ENCODE data around the gene GPRC5B. TPM values are rescaled to one million over a fixed set of nuclear protein-coding genes. Genes with fewer than 3 reads are reported as not detected.

The GPRC5B gene
- total RNA-seq, 2 experiments from 2014 or later: not detected

- ChIA-PET CTCF (no interaction called here), POLR2A (no interaction called here)
- Mint-ChIP-seq H3K27me3 (no peaks in the 10 kb centered on the region), H3K27ac (no peak overlapping the region), H3K9me3 (no peaks in the 10 kb centered on the region), H3K4me3 (no peak overlapping the region), H3K36me3 (ENCODE audit: low read depth) (no peaks in the 10 kb centered on the region), H3K4me1 (ENCODE audit: low read depth) (no peaks in the 10 kb centered on the region)
- no peak for TF ChIP-seq CTCF (IDR thresholded peaks at IDR 0.05)
- DNase-seq (no peak), ATAC-seq (no peak)
- intact Hi-C loops (cut with micrococcal nuclease): no loop called here
Observed at GRCh38 chr16:19837984-19838707, 46.5 kb downstream of the GPRC5B start.

GRCh38 chr16:19837331-19837980 lies 47.2 kb downstream of the GPRC5B start:
- intact Hi-C loops (cut with micrococcal nuclease): no loop called here
- Mint-ChIP-seq H3K36me3 (ENCODE audit: low read depth) (no peaks in the 10 kb centered on the region), H3K27ac (no peak overlapping the region), H3K4me3 (no peak overlapping the region), H3K27me3 (no peaks in the 10 kb centered on the region), H3K4me1 (ENCODE audit: low read depth) (no peaks in the 10 kb centered on the region), H3K9me3 (no peaks in the 10 kb centered on the region)
- CTCF ChIA-PET: no interaction called here
- POLR2A ChIA-PET: interaction anchor here (1.7 kb wide), 1 partner anchor 13 kb away, joined by 6 read pairs; no protein-coding TSS in a partner anchor
- TF ChIP-seq CTCF (IDR thresholded peaks at IDR 0.05): no peak
- DNase-seq (no peak), ATAC-seq (no peak)

- DNase-seq: no peak
- Mint-ChIP-seq H3K4me1 (ENCODE audit: low read depth) (no peaks in the 10 kb centered on the region), H3K27me3 (no peaks in the 10 kb centered on the region), H3K4me3 (no peak overlapping the region), H3K27ac (no peak overlapping the region), H3K36me3 (ENCODE audit: low read depth) (no peaks in the 10 kb centered on the region), H3K9me3 (no peaks in the 10 kb centered on the region)
- no peak for TF ChIP-seq CTCF (IDR thresholded peaks at IDR 0.05)
- CTCF ChIA-PET: no interaction called here
- POLR2A ChIA-PET: interaction anchor here (1.7 kb wide), 1 partner anchor 11 kb away, joined by 6 read pairs; no protein-coding TSS in a partner anchor
- intact Hi-C loops (cut with micrococcal nuclease): no loop called here
- no peak for ATAC-seq
Observed at GRCh38 chr16:19835968-19836421, 48.7 kb downstream of the GPRC5B start.

- intact Hi-C loops (cut with micrococcal nuclease): no loop called here
- ChIA-PET POLR2A (no interaction called here), CTCF (no interaction called here)
- Mint-ChIP-seq H3K4me3 (no peak overlapping the region), H3K9me3 (no peaks in the 10 kb centered on the region), H3K4me1 (ENCODE audit: low read depth) (no peaks in the 10 kb centered on the region), H3K27ac (no peak overlapping the region), H3K27me3 (no peaks in the 10 kb centered on the region), H3K36me3 (ENCODE audit: low read depth) (no peaks in the 10 kb centered on the region)
- no peak for TF ChIP-seq CTCF (IDR thresholded peaks at IDR 0.05)
- DNase-seq (no peak), ATAC-seq (no peak)
Observed at GRCh38 chr16:19835196-19835595, 49.5 kb downstream of the GPRC5B start.

- H3K4me3 Mint-ChIP-seq: no peak overlapping the region
- intact Hi-C loops (cut with micrococcal nuclease): no loop called here
- H3K36me3 Mint-ChIP-seq (ENCODE audit: low read depth): no peaks in the 10 kb centered on the region
- no peak for ATAC-seq
- no peaks in the 10 kb centered on the region for H3K9me3 Mint-ChIP-seq
- ChIA-PET CTCF (no interaction called here), POLR2A (no interaction called here)
- H3K4me1 Mint-ChIP-seq (ENCODE audit: low read depth): no peaks in the 10 kb centered on the region
- H3K27me3 Mint-ChIP-seq: no peaks in the 10 kb centered on the region
- no peak overlapping the region for H3K27ac Mint-ChIP-seq
- no peak for DNase-seq
- no peak for TF ChIP-seq CTCF (IDR thresholded peaks at IDR 0.05)
Observed at GRCh38 chr16:19833581-19833980, 51.1 kb downstream of the GPRC5B start.
